Ectodermal cell (in vitro differentiated cells): Measurements from ENCODE around the gene ZBTB22. TPM values are rescaled to one million over a fixed set of nuclear protein-coding genes. Genes with fewer than 3 reads are reported as not detected.
"Not testable (repeated sequence)": the region's sequence is repeated elsewhere in the genome, so short reads cannot be mapped to it uniquely, and the experiment has no call there.

Experiments used
- H3K27ac ChIP-seq: 2 replicates; pipeline ENCODE4 v1.7.0; 2013; ENCODE audit warnings: mild to moderate bottlenecking, low read depth, low read length; ENCODE audit not compliant: insufficient read depth, poor library complexity, severe bottlenecking
- H3K27me3 ChIP-seq: 2 replicates; pipeline ENCODE4 v1.7.0; 2013; ENCODE audit warnings: mild to moderate bottlenecking, low read length; ENCODE audit not compliant: insufficient read depth, control insufficient read depth, poor library complexity, severe bottlenecking
- H3K36me3 ChIP-seq: one replicate; pipeline ENCODE4 v1.7.0; 2013; ENCODE audit warnings: low read length; ENCODE audit not compliant: control insufficient read depth, insufficient read depth
- H3K4me1 ChIP-seq: one replicate; pipeline ENCODE4 v1.7.0; 2013; ENCODE audit warnings: low read length; ENCODE audit not compliant: control insufficient read depth, insufficient read depth
- H3K4me3 ChIP-seq: 2 replicates; pipeline ENCODE4 v1.7.0; 2013; ENCODE audit warnings: low read depth, low read length, control low read depth; ENCODE audit not compliant: insufficient read depth
- H3K9me3 ChIP-seq: 2 replicates; pipeline ENCODE4 v1.7.0; 2013; ENCODE audit warnings: mild to moderate bottlenecking, low read length, moderate library complexity; ENCODE audit not compliant: control insufficient read depth
- WGBS, 2 experiments: methylation state at CpG; one replicate each; pipeline ENCODE4 v1.1.7; 2013; ENCODE audit warnings: missing lambda C conversion rate in 2 of 2; 5-methylcytosine and 5-hydroxymethylcytosine counted together
- polyA plus RNA-seq, 4 experiments: library from polyadenylated mRNA; stranded (reverse); fragments of 50-300 nt; gene quantifications; one replicate each; pipeline ENCODE4 v1.2.3, GENCODE V29; 2013

Gene ZBTB22
- 25.4 TPM for polyA plus RNA-seq (2013, experiment 1 of 4)
- 23.9 TPM for polyA plus RNA-seq (2013, experiment 2 of 4)
- polyA plus RNA-seq (2013, experiment 3 of 4): 20.7 TPM
- polyA plus RNA-seq (2013, experiment 4 of 4): 28.1 TPM

DNA sequence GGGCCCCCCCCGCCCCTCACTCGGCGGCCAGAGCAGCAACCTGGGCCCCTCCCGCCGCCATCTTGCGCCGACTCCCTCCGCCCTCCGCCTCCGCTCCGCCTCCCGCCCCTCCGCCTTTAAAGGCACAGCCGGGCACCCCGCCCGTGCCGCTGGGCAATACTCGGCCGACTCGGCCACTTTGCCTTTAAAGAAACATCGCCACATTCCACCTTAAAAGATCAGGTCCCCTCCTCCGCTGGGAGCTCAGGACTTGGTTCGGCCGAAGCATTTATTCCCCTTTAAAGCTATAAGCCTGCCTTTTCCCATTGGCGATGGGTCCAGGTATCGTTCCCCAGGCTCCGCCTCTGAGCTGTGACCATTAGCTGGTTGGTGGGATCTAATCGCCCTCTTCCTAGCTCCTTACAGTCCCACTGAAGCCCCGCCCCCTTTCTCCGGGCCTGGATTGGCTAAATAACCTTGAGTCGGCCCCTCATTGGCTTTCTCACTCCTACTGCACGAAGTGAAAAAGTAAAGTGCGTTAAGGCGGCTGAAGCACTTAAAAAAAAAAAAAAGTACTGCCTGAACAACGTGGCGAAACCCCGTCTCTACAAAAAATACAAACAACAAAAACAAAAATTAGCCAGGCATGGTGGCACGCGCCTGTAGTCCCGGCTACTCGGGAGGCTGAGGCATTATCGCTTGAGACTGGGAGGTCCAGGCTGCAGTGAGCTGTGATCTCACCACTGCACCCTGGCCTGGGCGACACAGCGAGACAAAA lies at the start of gene ZBTB22:
TSS of gene ZBTB22 (minus strand) at position 76 of the 757 bp plus-strand sequence. CDS start 828 bp downstream, outside the sequence.
- peaks cover 6% of the 10 kb centered on the region for H3K27me3 ChIP-seq
- peak within 1 kb of the TSS; percentile 59 for H3K4me3 ChIP-seq
- peaks cover 39% of the 10 kb centered on the region for H3K4me1 ChIP-seq
- H3K27ac ChIP-seq: peak within 1 kb of the TSS; percentile 85
- 1 to 2% methylated on average over 44 of the region's 44 CpGs for WGBS, 2 experiments
- H3K9me3 ChIP-seq: no peaks in the 10 kb centered on the region
- peaks cover 26% of the 10 kb centered on the region for H3K36me3 ChIP-seq

GRCh38 chr6:33367009-33367714 lies 49.6 kb upstream of the ZBTB22 start:
- no peak overlapping the region for H3K4me3 ChIP-seq
- H3K27ac ChIP-seq: no peak overlapping the region
- 89 to 93% methylated on average over 7 to 8 of the region's 8 CpGs for WGBS, 2 experiments

DNA sequence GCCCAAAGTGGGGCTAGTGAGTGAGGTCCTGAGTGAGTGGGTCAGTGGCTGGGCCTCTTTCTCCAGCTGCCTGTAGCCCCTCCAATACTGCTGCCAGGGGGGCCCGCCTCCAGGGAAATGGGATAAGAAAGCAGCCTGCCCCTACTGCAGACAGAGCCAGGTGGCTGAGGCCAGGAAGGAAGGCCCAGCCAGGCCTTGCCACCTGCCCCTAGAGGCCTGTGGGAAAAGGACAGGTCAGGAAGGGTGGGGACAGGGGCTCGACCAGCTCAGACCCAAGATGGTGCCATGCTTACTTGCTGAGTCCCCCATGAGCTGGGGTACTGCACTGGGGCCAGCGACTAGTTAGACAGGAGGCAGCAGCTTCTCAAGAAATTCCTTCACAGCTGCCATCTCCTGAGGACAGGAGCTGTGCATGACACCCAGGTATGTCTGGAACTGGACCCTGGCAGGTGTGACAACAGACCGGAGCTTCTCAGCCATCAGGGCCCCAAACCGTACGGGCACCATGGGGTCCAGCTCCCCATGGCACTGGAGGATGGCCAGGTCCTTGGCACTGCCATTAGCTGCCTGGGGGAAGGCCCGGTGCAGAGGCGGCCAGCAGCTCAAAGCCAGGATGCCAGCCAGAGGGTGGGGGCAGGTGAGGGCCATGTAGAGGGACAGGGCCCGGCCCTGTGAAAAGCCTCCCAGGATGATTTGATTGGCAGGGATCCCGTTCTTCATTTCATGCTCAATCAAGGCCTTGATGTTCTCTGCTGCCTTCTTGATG lies 47.8 kb upstream of the ZBTB22 start:
- not testable (repeated sequence) for H3K27me3 ChIP-seq, H3K9me3 ChIP-seq, H3K36me3 ChIP-seq, H3K27ac ChIP-seq, H3K4me3 ChIP-seq
- H3K4me1 ChIP-seq: peaks cover 12% of the 10 kb centered on the region
- WGBS, 2 experiments: 87 to 88% methylated on average over 10 of the region's 10 CpGs

More at GRCh38 chr6:33367009-33367714, 49.6 kb upstream of the ZBTB22 start:
- Histone ChIP-seq H3K36me3 (no peaks in the 10 kb centered on the region), H3K27me3 (no peaks in the 10 kb centered on the region), H3K9me3 (no peaks in the 10 kb centered on the region), H3K4me1 (peaks cover 13% of the 10 kb centered on the region)

- H3K4me1 ChIP-seq: peaks cover 12% of the 10 kb centered on the region
- not testable (repeated sequence) for H3K36me3 ChIP-seq
- 23 to 29% methylated on average over 6 to 7 of the region's 8 CpGs for WGBS, 2 experiments
Observed at GRCh38 chr6:33364475-33365205, 47.1 kb upstream of the ZBTB22 start.

DNA sequence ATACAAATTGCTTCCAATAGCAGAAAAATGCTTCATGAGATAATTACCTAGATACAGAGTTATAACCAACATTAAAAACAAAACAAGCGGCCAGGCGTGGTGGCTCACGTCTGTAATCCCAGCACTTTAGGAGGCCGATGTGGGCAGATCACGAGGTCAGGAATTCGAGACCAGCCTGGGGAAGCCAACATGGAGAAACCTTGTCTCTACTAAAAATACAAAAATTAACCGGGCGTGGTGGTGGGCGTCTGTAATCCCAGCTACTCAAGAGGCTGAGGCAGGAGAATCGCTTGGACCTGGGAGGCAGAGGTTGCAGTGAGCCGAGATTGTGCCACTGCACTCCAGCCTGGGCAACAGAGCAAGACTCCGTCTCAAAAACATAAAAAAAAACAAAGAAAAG lies 45.9 kb upstream of the ZBTB22 start:
- H3K4me3 ChIP-seq, H3K27me3 ChIP-seq, H3K9me3 ChIP-seq, H3K36me3 ChIP-seq, H3K27ac ChIP-seq: not testable (repeated sequence)
- WGBS, 2 experiments: 92 to 93% methylated on average over 12 of the region's 12 CpGs
- H3K4me1 ChIP-seq: peaks cover 12% of the 10 kb centered on the region

More at GRCh38 chr6:33364475-33365205, 47.1 kb upstream of the ZBTB22 start:
- H3K9me3 ChIP-seq, H3K4me3 ChIP-seq, H3K27ac ChIP-seq, H3K27me3 ChIP-seq: not testable (repeated sequence)

DNA sequence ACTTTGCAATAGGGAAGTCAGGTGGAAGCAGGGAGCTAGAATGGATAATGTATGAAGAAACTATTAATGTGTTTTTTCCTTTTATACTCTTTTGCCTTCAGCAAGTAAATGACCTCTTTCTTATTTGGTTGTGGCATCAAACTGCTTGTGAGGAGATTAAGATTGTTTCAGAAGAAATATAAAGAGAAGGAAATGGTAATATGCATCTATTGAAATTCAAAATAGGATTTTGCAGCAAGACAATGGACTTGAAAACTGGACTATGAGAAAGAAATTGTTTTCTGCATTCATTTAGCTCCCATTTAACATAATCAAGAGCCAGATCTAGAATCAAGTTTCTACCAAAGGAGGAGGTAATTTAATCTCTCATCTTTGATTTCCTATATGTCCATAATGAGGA lies 41.8 kb upstream of the ZBTB22 start:
- Histone ChIP-seq H3K4me1 (peaks cover 4% of the 10 kb centered on the region), H3K27ac (no peak overlapping the region), H3K36me3 (no peaks in the 10 kb centered on the region), H3K4me3 (no peak overlapping the region), H3K27me3 (no peaks in the 10 kb centered on the region), H3K9me3 (no peaks in the 10 kb centered on the region)

DNA sequence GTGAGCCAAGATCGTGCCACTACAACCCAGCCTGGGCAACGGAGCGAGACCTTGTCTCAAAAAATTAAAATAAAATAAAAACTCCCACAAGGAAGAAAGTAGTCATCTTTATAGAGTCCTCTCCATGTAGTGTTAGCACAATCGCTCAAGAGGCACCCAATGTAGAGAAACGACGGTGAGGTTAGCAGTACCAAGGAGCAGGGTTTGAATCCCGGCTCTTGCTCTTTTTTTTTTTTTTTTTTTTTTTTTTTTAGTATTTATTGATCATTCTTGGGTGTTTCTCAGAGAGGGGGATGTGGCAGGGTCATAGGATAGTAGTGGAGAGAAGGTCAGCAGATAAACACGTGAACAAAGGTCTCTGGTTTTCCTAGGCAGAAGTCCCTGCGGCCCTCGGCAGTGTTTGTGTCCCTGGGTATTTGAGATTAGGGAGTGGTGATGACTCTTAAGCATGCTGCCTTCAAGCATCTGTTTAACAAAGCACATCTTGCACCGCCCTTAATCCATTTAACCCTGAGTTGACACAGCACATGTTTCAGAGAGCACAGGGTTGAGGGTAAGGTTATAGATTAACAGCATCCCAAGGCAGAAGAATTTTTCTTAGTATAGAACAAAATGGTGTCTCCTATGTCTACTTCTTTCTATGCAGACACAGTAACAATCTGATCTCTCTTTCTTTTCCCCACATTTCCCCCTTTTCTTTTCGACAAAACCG lies 39.8 kb upstream of the ZBTB22 start:
- not testable (repeated sequence) for H3K4me3 ChIP-seq

GRCh38 chr6:33356295-33356694 lies 38.8 kb upstream of the ZBTB22 start:
- Histone ChIP-seq H3K27ac (no peak overlapping the region), H3K4me3 (no peak overlapping the region), H3K36me3 (no peaks in the 10 kb centered on the region), H3K4me1 (no peaks in the 10 kb centered on the region), H3K9me3 (no peaks in the 10 kb centered on the region), H3K27me3 (no peaks in the 10 kb centered on the region)
- WGBS, 2 experiments: 87 to 88% methylated on average over 3 of the region's 3 CpGs

More for the DNA sequence above, 39.8 kb upstream of the ZBTB22 start:
- H3K4me1 ChIP-seq, H3K36me3 ChIP-seq, H3K27me3 ChIP-seq, H3K9me3 ChIP-seq, H3K27ac ChIP-seq: not testable (repeated sequence)
- WGBS, 2 experiments: 79 to 83% methylated on average over 10 to 11 of the region's 13 CpGs

GRCh38 chr6:33355860-33356259 lies 38.3 kb upstream of the ZBTB22 start:
- H3K4me1 ChIP-seq, H3K27ac ChIP-seq, H3K9me3 ChIP-seq, H3K27me3 ChIP-seq, H3K4me3 ChIP-seq, H3K36me3 ChIP-seq: not testable (repeated sequence)
- 89 to 93% methylated on average over 6 of the region's 6 CpGs for WGBS, 2 experiments
